Left ventricle myocardium inferior (tissue), 1 donor: Measurements from ENCODE around the gene PDS5B. TPM values are rescaled to one million over a fixed set of nuclear protein-coding genes. Genes with fewer than 3 reads are reported as not detected.

Source experiments
- DNase-seq: peaks from one replicate; pipeline ENCODE4 v3.0.0-alpha.2; 2020
- H3K27ac ChIP-seq: fragments of 200-600 bp; replicated peaks from 2 replicates; pipeline ENCODE4 v1.8.0; 2021
- H3K27me3 ChIP-seq: fragments of 200-600 bp; 2 replicates; pipeline ENCODE4 v1.8.0; 2021; ENCODE audit warnings: low read depth
- H3K36me3 ChIP-seq: fragments of 200-600 bp; 2 replicates; pipeline ENCODE4 v1.8.0; 2021
- H3K4me1 ChIP-seq: fragments of 200-600 bp; 2 replicates; pipeline ENCODE4 v1.8.0; 2021
- H3K4me3 ChIP-seq: fragments of 200-600 bp; 2 replicates; pipeline ENCODE4 v1.8.0; 2021; ENCODE audit warnings: mild to moderate bottlenecking, moderate library complexity
- H3K9me3 ChIP-seq: fragments of 200-600 bp; replicated peaks from 2 replicates; pipeline ENCODE4 v1.8.0; 2021
- CTCF ChIP-seq: fragments of 200-600 bp; IDR thresholded peaks from 2 replicates; pipeline ENCODE4 v1.8.0; 2021; ENCODE audit warnings: antibody characterized with exemption, mild to moderate bottlenecking, borderline replicate concordance
- intact Hi-C: fragments of 100-400 bp; cut with micrococcal nuclease; formaldehyde crosslinking; loops from one replicate; pipeline ENCODE4 v1.11.0; 2022
- total RNA-seq: library from RNA; stranded (reverse); fragmentation: NEBNext Ultra II Directional; extraction: Animal tissue kit (Norgen Biotek cat#: 25700); gene quantifications from one replicate; pipeline ENCODE4 v1.2.1, GENCODE V29; 2021
- donor health status: DM: no; HTN: yes; CAD: no; lungs with severe emphysema.

The PDS5B gene
- total RNA-seq, 1 donor from 2014 or later, result 20.4 TPM

- no peak overlapping the region for H3K4me3 ChIP-seq
- DNase-seq, result no peak
- intact Hi-C loops, result no loop called here
These were observed 225.1 kb downstream of the PDS5B start for GRCh38 chr13:32811297-32811800.

GRCh38 chr13:32821149-32821688 is 235.0 kb downstream of the PDS5B start:
- intact Hi-C loops, result no loop called here
- Histone ChIP-seq H3K27me3 (no peaks in the 10 kb centered on the region), H3K4me3 (no peak overlapping the region), H3K9me3 (peaks cover 6% of the 10 kb centered on the region), H3K27ac (no peak overlapping the region), H3K36me3 (no peaks in the 10 kb centered on the region), H3K4me1 (no peaks in the 10 kb centered on the region)
- no peak for TF ChIP-seq CTCF
- no peak for DNase-seq

More at GRCh38 chr13:32811297-32811800, 225.1 kb downstream of the PDS5B start:
- no peak for TF ChIP-seq CTCF
- Histone ChIP-seq H3K27me3 (no peaks in the 10 kb centered on the region), H3K36me3 (no peaks in the 10 kb centered on the region), H3K27ac (no peak overlapping the region), H3K4me1 (no peaks in the 10 kb centered on the region), H3K9me3 (peaks cover 35% of the 10 kb centered on the region)

DNA sequence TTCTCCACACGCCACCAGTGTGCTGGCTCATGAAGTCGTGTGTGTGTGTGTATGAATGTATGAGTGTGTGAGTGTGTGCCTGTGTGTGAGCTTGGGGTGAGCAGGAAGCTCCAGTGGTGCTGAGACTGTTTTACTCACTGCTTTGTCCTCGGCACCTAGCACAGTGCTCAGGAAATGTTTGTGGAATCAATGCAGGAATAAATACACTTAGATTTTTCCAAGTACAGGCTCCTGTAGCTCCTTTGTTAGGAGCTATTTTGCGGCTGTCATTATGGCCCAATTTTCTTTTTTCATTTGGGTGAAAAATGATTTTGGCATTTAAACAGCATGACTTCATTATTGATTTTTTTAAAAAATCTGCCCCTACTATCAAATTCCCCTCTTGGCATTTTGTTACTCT is 236.5 kb downstream of the PDS5B start:
- intact Hi-C loops, result no loop called here
- Histone ChIP-seq H3K4me3 (no peak overlapping the region), H3K9me3 (no peaks in the 10 kb centered on the region), H3K27me3 (no peaks in the 10 kb centered on the region), H3K27ac (no peak overlapping the region), H3K36me3 (no peaks in the 10 kb centered on the region), H3K4me1 (no peaks in the 10 kb centered on the region)
- TF ChIP-seq CTCF, result no peak
- no peak for DNase-seq

GRCh38 chr13:32823597-32823996 is 237.3 kb downstream of the PDS5B start:
- intact Hi-C loops, result no loop called here
- DNase-seq, result no peak
- no peaks in the 10 kb centered on the region for H3K4me1 ChIP-seq
- no peaks in the 10 kb centered on the region for H3K9me3 ChIP-seq
- no peaks in the 10 kb centered on the region for H3K27me3 ChIP-seq
- no peak overlapping the region for H3K27ac ChIP-seq
- H3K4me3 ChIP-seq, result no peak overlapping the region
- no peak for TF ChIP-seq CTCF
- no peaks in the 10 kb centered on the region for H3K36me3 ChIP-seq

DNA sequence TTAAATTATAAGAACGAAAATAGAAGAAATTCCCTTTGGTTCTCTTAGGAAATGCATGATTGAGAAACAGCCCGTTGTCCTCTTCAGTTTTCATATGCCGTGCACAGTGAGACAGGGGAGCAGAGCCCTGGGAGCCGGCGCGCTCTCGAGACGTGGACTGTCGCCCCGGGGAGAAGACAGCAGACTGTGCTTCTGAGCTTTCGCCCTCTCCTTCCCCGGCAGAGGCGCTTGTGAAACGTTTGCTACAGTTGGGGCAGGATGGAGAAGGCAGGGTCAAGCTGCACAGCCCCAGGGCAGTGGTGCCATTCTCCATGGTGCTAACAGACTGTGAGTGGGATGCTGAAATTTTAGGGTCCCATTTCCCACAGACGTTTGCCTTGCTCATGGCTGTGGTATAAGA is 237.8 kb downstream of the PDS5B start:
- TF ChIP-seq CTCF, result no peak
- Histone ChIP-seq H3K4me1 (no peaks in the 10 kb centered on the region), H3K27ac (no peak overlapping the region), H3K9me3 (no peaks in the 10 kb centered on the region), H3K36me3 (no peaks in the 10 kb centered on the region), H3K27me3 (no peaks in the 10 kb centered on the region), H3K4me3 (no peak overlapping the region)
- no peak for DNase-seq
- intact Hi-C loops, result no loop called here
